HEK293 (cell line): ENCODE measurements around the gene COQ4.

ENCODE experiments used
- CTCF ChIA-PET: fragments of 350-600 bp; formaldehyde crosslinking; extraction: SDS; loops from one replicate; lab custom pipeline; 2021; ENCODE audit warnings: antibody characterized with exemption; lab: Yijun Ruan, JAX
- POLR2A ChIA-PET: fragments of 300-600 bp; formaldehyde crosslinking; extraction: SDS; loops from one replicate; lab custom pipeline; 2020; ENCODE audit warnings: antibody characterized with exemption, inconsistent platforms; lab: Yijun Ruan, JAX
- H3K27ac ChIP-seq: fragments of 200-500 bp; sonication (Bioruptor generic); 2 replicates; pipeline ENCODE4 v1.5.1; 2014; ENCODE audit warnings: low read depth, low read length, control low read depth, inconsistent platforms; ENCODE audit errors: extremely low read depth
- H3K36me3 ChIP-seq, 2 experiments: fragments of 200-500 bp in 1 of 2; sonication (Bioruptor generic) in 1 of 2; 1 replicate in 1 of 2; 2 replicates in 1 of 2; pipeline ENCODE4 v1.5.1; 2014 to 2017; ENCODE audit warnings: inconsistent platforms in 2 of 2, low read length in 2 of 2; ENCODE audit not compliant: control insufficient read depth in 2 of 2, insufficient read depth in 1 of 2
- H3K4me1 ChIP-seq: fragments of 200-500 bp; sonication (Bioruptor generic); 2 replicates; pipeline ENCODE4 v1.5.1; 2014; ENCODE audit warnings: mild to moderate bottlenecking, low read length, inconsistent platforms; ENCODE audit not compliant: control insufficient read depth, insufficient read depth
- H3K4me3 ChIP-seq: 2 replicates; pipeline ENCODE4 v1.5.1; 2011; ENCODE audit warnings: low read depth, mild to moderate bottlenecking, control low read depth, low read length, moderate library complexity
- H3K9me3 ChIP-seq: fragments of 200-500 bp; sonication (Bioruptor generic); 2 replicates; pipeline ENCODE4 v1.5.1; 2014; ENCODE audit warnings: low read depth, low read length, inconsistent platforms; ENCODE audit not compliant: control insufficient read depth, insufficient read depth
- GLI4 ChIP-seq: fragments of 450-650 bp; formaldehyde crosslinking; IDR thresholded peaks from 2 replicates; pipeline ENCODE4 v1.5.1; 2016; ENCODE audit warnings: missing biosample characterization, missing genetic modification characterization
- HOXC10 ChIP-seq: sonication (generic); formaldehyde crosslinking; IDR thresholded peaks from 2 replicates; pipeline ENCODE4 v1.8.1; 2023; ENCODE audit warnings: mild to moderate bottlenecking, missing genetic modification reagents
- MZF1 ChIP-seq: fragments of 450-650 bp; formaldehyde crosslinking; IDR thresholded peaks from 2 replicates; pipeline ENCODE4 v1.5.1; 2017; ENCODE audit warnings: missing biosample characterization, missing genetic modification characterization, borderline replicate concordance
- SALL2 ChIP-seq: fragments of 450-650 bp; formaldehyde crosslinking; IDR thresholded peaks from 2 replicates; pipeline ENCODE4 v1.5.0; 2017; ENCODE audit warnings: missing biosample characterization, mild to moderate bottlenecking, missing genetic modification characterization, borderline replicate concordance
- ZBTB17 ChIP-seq: fragments of 450-650 bp; formaldehyde crosslinking; IDR thresholded peaks from 2 replicates; pipeline ENCODE4 v1.5.1; 2016; ENCODE audit warnings: missing biosample characterization, missing genetic modification characterization
- ZBTB21 ChIP-seq: fragments of 450-650 bp; formaldehyde crosslinking; IDR thresholded peaks from 2 replicates; pipeline ENCODE4 v1.5.1; 2017; ENCODE audit warnings: missing biosample characterization, missing genetic modification characterization
- ZBTB48 ChIP-seq: fragments of 450-650 bp; formaldehyde crosslinking; IDR thresholded peaks from 2 replicates; pipeline ENCODE4 v1.5.1; 2016; ENCODE audit warnings: missing biosample characterization, missing genetic modification characterization
- ZEB2 ChIP-seq: fragments of 450-650 bp; formaldehyde crosslinking; IDR thresholded peaks from 2 replicates; pipeline ENCODE4 v1.5.1; 2016; ENCODE audit warnings: missing biosample characterization, missing genetic modification characterization
- ZFP41 ChIP-seq: fragments of 450-650 bp; formaldehyde crosslinking; IDR thresholded peaks from 2 replicates; pipeline ENCODE4 v1.5.1; 2016; ENCODE audit warnings: missing biosample characterization, missing genetic modification characterization, borderline replicate concordance
- ZIC2 ChIP-seq: fragments of 450-650 bp; formaldehyde crosslinking; IDR thresholded peaks from 2 replicates; pipeline ENCODE4 v1.5.1; 2016; ENCODE audit warnings: missing biosample characterization, missing genetic modification characterization
- ZNF184 ChIP-seq: fragments of 450-650 bp; IDR thresholded peaks from 2 replicates; pipeline ENCODE4 v1.5.1; 2018; ENCODE audit warnings: missing biosample characterization, mild to moderate bottlenecking, missing genetic modification characterization
- ZNF302 ChIP-seq: fragments of 450-650 bp; formaldehyde crosslinking; IDR thresholded peaks from 2 replicates; pipeline ENCODE4 v1.5.1; 2016; ENCODE audit warnings: missing biosample characterization, missing genetic modification characterization, low read depth
- ZNF530 ChIP-seq: fragments of 450-650 bp; formaldehyde crosslinking; IDR thresholded peaks from 2 replicates; pipeline ENCODE4 v1.5.1; 2016; ENCODE audit warnings: low read depth, missing biosample characterization, missing genetic modification characterization
- ZNF571 ChIP-seq: fragments of 450-650 bp; formaldehyde crosslinking; IDR thresholded peaks from 2 replicates; pipeline ENCODE4 v1.5.0; 2017; ENCODE audit warnings: missing biosample characterization, missing genetic modification characterization
- ZNF707 ChIP-seq: fragments of 450-650 bp; formaldehyde crosslinking; IDR thresholded peaks from 2 replicates; pipeline ENCODE4 v1.5.1; 2016; ENCODE audit warnings: missing biosample characterization, missing genetic modification characterization
- ZNF792 ChIP-seq: fragments of 450-650 bp; formaldehyde crosslinking; IDR thresholded peaks from 2 replicates; pipeline ENCODE4 v1.5.1; 2016; ENCODE audit warnings: missing biosample characterization, missing genetic modification characterization
- TF ChIP-seq, protein P1 (sequence below): fragments of 450-650 bp; formaldehyde crosslinking; conservative IDR thresholded peaks from 2 replicates; pipeline ENCODE4 v1.5.1; 2016; ENCODE audit warnings: low read depth, missing biosample characterization, missing genetic modification characterization
- TF ChIP-seq, protein P2 (sequence below): fragments of 450-650 bp; formaldehyde crosslinking; IDR thresholded peaks from 2 replicates; pipeline ENCODE4 v1.5.1; 2016; ENCODE audit warnings: missing biosample characterization, missing genetic modification characterization
- TF ChIP-seq, protein P3 (sequence below): fragments of 450-650 bp; formaldehyde crosslinking; IDR thresholded peaks from 2 replicates; pipeline ENCODE4 v1.5.1; 2016; ENCODE audit warnings: missing biosample characterization, missing genetic modification characterization
- TF ChIP-seq, protein P4 (sequence below): fragments of 450-650 bp; formaldehyde crosslinking; IDR thresholded peaks from 2 replicates; pipeline ENCODE4 v1.5.1; 2016; ENCODE audit warnings: missing biosample characterization, missing genetic modification characterization

Gene COQ4

DNA sequence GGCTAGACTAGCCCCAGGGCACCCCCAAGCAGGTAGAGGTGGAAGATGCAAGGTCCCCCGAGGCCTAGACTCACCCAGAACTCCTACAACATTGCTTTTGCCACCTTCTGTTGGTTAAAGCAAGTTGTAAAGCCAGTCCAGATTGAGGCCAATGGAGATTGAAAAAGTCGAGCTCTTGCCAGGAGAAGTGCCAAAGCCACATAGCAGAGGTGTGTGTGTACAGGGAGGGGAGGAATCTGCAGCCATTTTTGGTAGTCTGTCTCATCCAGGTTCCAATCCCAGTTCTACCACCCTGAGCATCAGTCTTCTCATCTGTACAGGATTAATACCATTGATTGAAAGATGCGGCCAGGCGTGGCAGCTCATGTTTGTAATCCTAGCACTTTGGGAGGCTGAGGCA lies 36.2 kb downstream of the COQ4 start:
- no peak for TF ChIP-seq HOXC10
- no peak for TF ChIP-seq ZIC2
- TF ChIP-seq ZBTB21 (tag by site-specific recombination): no peak
- no peaks in the 10 kb centered on the region for H3K9me3 ChIP-seq
- H3K4me3 ChIP-seq: no peak overlapping the region
- no peaks in the 10 kb centered on the region for H3K4me1 ChIP-seq
- peaks cover 0 to 38% of the 10 kb centered on the region in 2 experiments; a peak in 2 of 3 replicates for H3K36me3 ChIP-seq
- no peak overlapping the region for H3K27ac ChIP-seq
- CTCF ChIA-PET: interaction anchor here (0.9 kb wide), 1 partner anchor 18 kb away, joined by 3 read pairs; no protein-coding TSS in a partner anchor
- POLR2A ChIA-PET: interaction anchor here (1.0 kb wide), 1 partner anchor 12 kb away, joined by 7 read pairs; the partner anchor contains the start of gene URM1

DNA sequence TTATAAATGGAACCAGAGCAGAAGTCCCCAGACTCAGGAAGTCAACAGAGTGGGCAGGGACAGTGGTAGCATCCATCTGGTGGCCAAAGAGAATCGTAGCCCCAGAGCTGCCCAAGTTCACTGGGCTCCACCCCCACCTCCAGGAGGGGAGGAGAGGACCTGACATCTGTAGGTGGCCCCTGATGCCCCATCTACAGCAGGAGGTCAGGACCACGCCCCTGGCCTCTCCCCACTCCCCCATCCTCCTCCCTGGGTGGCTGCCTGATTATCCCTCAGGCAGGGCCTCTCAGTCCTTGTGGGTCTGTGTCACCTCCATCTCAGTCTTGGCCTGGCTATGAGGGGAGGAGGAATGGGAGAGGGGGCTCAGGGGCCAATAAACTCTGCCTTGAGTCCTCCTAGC lies 38.2 kb downstream of the COQ4 start:
- TF ChIP-seq MZF1 (no peak), GLI4 (tag by site-specific recombination) (no peak), ZBTB48 (tag by site-specific recombination) (no peak), ZFP41 (no peak), ZNF792 (tag by site-specific recombination) (no peak), ZNF571 (tag by site-specific recombination) (no peak), SALL2 (tag by site-specific recombination) (no peak), ZNF302 (tag by site-specific recombination) (no peak), ZNF184 (no peak), ZNF530 (tag by site-specific recombination) (no peak), ZBTB17 (tag by site-specific recombination) (no peak), ZEB2 (tag by site-specific recombination) (no peak), ZNF707 (tag by site-specific recombination) (no peak)
- TF ChIP-seq, protein P1, sequence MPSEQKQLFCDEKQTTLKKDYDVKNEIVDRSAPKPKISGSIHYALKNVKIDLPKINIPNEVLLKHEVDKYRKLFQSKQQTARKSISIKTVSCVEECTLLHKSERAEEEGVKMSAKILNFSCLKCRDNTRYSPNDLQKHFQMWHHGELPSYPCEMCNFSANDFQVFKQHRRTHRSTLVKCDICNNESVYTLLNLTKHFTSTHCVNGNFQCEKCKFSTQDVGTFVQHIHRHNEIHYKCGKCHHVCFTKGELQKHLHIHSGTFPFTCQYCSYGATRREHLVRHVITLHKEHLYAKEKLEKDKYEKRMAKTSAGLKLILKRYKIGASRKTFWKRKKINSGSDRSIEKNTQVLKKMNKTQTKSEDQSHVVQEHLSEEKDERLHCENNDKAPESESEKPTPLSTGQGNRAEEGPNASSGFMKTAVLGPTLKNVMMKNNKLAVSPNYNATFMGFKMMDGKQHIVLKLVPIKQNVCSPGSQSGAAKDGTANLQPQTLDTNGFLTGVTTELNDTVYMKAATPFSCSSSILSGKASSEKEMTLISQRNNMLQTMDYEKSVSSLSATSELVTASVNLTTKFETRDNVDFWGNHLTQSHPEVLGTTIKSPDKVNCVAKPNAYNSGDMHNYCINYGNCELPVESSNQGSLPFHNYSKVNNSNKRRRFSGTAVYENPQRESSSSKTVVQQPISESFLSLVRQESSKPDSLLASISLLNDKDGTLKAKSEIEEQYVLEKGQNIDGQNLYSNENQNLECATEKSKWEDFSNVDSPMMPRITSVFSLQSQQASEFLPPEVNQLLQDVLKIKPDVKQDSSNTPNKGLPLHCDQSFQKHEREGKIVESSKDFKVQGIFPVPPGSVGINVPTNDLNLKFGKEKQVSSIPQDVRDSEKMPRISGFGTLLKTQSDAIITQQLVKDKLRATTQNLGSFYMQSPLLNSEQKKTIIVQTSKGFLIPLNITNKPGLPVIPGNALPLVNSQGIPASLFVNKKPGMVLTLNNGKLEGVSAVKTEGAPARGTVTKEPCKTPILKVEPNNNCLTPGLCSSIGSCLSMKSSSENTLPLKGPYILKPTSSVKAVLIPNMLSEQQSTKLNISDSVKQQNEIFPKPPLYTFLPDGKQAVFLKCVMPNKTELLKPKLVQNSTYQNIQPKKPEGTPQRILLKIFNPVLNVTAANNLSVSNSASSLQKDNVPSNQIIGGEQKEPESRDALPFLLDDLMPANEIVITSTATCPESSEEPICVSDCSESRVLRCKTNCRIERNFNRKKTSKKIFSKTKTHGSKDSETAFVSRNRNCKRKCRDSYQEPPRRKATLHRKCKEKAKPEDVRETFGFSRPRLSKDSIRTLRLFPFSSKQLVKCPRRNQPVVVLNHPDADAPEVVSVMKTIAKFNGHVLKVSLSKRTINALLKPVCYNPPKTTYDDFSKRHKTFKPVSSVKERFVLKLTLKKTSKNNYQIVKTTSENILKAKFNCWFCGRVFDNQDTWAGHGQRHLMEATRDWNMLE: no peak
- TF ChIP-seq, protein P2, sequence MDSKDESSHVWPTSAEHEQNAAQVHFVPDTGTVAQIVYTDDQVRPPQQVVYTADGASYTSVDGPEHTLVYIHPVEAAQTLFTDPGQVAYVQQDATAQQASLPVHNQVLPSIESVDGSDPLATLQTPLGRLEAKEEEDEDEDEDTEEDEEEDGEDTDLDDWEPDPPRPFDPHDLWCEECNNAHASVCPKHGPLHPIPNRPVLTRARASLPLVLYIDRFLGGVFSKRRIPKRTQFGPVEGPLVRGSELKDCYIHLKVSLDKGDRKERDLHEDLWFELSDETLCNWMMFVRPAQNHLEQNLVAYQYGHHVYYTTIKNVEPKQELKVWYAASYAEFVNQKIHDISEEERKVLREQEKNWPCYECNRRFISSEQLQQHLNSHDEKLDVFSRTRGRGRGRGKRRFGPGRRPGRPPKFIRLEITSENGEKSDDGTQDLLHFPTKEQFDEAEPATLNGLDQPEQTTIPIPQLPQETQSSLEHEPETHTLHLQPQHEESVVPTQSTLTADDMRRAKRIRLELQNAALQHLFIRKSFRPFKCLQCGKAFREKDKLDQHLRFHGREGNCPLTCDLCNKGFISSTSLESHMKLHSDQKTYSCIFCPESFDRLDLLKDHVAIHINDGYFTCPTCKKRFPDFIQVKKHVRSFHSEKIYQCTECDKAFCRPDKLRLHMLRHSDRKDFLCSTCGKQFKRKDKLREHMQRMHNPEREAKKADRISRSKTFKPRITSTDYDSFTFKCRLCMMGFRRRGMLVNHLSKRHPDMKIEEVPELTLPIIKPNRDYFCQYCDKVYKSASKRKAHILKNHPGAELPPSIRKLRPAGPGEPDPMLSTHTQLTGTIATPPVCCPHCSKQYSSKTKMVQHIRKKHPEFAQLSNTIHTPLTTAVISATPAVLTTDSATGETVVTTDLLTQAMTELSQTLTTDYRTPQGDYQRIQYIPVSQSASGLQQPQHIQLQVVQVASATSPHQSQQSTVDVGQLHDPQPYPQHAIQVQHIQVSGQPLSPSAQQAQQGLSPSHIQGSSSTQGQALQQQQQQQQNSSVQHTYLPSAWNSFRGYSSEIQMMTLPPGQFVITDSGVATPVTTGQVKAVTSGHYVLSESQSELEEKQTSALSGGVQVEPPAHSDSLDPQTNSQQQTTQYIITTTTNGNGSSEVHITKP (tag by site-specific recombination): no peak
- TF ChIP-seq, protein P3, sequence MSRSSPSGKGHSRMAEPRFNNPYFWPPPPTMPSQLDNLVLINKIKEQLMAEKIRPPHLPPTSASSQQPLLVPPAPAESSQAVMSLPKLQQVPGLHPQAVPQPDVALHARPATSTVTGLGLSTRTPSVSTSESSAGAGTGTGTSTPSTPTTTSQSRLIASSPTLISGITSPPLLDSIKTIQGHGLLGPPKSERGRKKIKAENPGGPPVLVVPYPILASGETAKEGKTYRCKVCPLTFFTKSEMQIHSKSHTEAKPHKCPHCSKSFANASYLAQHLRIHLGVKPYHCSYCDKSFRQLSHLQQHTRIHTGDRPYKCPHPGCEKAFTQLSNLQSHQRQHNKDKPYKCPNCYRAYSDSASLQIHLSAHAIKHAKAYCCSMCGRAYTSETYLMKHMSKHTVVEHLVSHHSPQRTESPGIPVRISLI: no peak
- TF ChIP-seq, protein P4, sequence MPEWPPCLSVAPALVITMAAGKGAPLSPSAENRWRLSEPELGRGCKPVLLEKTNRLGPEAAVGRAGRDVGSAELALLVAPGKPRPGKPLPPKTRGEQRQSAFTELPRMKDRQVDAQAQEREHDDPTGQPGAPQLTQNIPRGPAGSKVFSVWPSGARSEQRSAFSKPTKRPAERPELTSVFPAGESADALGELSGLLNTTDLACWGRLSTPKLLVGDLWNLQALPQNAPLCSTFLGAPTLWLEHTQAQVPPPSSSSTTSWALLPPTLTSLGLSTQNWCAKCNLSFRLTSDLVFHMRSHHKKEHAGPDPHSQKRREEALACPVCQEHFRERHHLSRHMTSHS (tag by site-specific recombination): no peak
- TF ChIP-seq, all 188 proteins: peak for 0
- Histone ChIP-seq H3K27ac (no peak overlapping the region), H3K9me3 (no peaks in the 10 kb centered on the region), H3K4me1 (no peaks in the 10 kb centered on the region), H3K36me3 (peaks cover 0 to 22% of the 10 kb centered on the region in 2 experiments; a peak in 1 of 3 replicates), H3K4me3 (no peak overlapping the region)
- CTCF ChIA-PET: interaction anchor here (0.7 to 4.5 kb wide), 9 partner anchors 10 to 136 kb away, joined by 3 to 69 read pairs (median 4); partner anchors contain the start of gene URM1
- POLR2A ChIA-PET: interaction anchor here (0.6 to 3.7 kb wide), 3 partner anchors 10 to 410 kb away, joined by 3 to 29 read pairs (median 5); partner anchors contain the start of gene URM1
